ENCODE results near the gene ZIC4.

The ZIC4 gene

DNA sequence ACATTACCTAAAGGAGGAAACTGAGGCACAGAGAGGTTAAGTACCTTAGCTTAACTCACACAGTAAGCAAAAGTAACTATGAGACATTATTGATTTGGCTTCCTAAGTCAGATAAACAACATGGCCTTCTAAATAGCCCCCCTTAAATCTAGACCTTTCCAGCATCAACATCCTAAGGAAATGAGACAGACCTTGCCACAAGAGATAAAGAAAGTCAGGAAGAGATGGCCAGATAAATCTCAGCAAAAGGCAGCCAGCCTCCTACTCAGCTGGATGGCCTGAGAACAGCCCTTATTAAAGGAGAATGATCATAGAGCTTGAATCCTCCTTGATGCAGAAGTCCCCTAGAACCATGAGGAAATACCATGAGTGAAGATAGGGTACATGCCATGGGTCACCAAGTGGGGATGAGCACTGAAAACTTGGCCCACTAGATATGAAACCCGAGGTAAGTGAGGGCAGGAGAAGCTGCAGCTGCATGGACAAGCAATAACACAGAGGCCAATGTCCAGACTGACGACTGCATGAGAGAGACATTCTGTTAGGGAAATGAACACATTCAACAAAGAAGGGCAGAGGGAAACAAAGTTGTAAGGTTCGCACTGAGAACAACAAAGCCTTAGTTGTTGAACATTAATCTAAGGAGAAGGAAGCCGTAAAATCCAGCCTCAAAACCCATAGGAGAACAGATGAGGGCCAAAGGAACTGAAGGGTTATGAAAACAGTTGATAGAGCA is 69.6 kb downstream of the ZIC4 start:
- DNase-seq, result no peak

All from CD4-positive, alpha-beta T cell treated with Interleukin-12 subunit alpha and Interleukin-12 subunit beta, for 1 hour (primary cell).